Astrocyte (in vitro differentiated cells and primary cell): ENCODE measurements around the gene ALPK3. TPM values are rescaled to one million over a fixed set of nuclear protein-coding genes. Genes with fewer than 3 reads are reported as not detected.
A peak's percentile ranks its signal among the peaks of the same experiment; 100 is the strongest.
"Not testable (repeated sequence)": the region's sequence is repeated elsewhere in the genome, so short reads cannot be mapped to it uniquely, and the experiment has no call there.

Experiments used
- DNase-seq: peaks from one replicate; pipeline ENCODE4 v3.0.0-alpha.2; 2010; ENCODE audit warnings: low read depth
- FAIRE-seq: peaks from 2 replicates; lab custom pipeline; 2011; peaks lifted over from hg19 to GRCh38; lab: Jason Lieb, UNC
- H2AFZ ChIP-seq: 2 replicates; pipeline ENCODE4 v1.6.0; 2012; ENCODE audit warnings: low read depth, low read length, inconsistent platforms
- H3K27ac ChIP-seq: 2 replicates; pipeline ENCODE4 v1.5.1; 2011; ENCODE audit warnings: low read depth, low read length, inconsistent platforms
- H3K27me3 ChIP-seq: 2 replicates; pipeline ENCODE4 v1.6.0; 2011; ENCODE audit warnings: low read length, inconsistent platforms; ENCODE audit not compliant: insufficient read depth
- H3K36me3 ChIP-seq: 2 replicates; pipeline ENCODE4 v1.5.1; 2011; ENCODE audit warnings: low read length, inconsistent platforms; ENCODE audit not compliant: insufficient read depth
- H3K4me1 ChIP-seq: 2 replicates; pipeline ENCODE4 v1.5.1; 2011; ENCODE audit warnings: low read length, inconsistent platforms; ENCODE audit not compliant: insufficient read depth
- H3K4me2 ChIP-seq: 2 replicates; pipeline ENCODE4 v1.6.0; 2012; ENCODE audit warnings: low read length, inconsistent platforms
- H3K4me3 ChIP-seq: 2 replicates; pipeline ENCODE4 v1.5.1; 2011; ENCODE audit warnings: low read depth, mild to moderate bottlenecking, low read length, inconsistent platforms; ENCODE audit not compliant: insufficient read depth
- H3K79me2 ChIP-seq: 2 replicates; pipeline ENCODE4 v1.6.0; 2012; ENCODE audit warnings: mild to moderate bottlenecking, low read length, inconsistent platforms; ENCODE audit not compliant: insufficient read depth
- H3K9ac ChIP-seq: 2 replicates; pipeline ENCODE4 v1.6.0; 2012; ENCODE audit warnings: mild to moderate bottlenecking, low read length, inconsistent platforms
- H3K9me3 ChIP-seq: 2 replicates; pipeline ENCODE4 v1.5.1; 2012; ENCODE audit warnings: low read depth, mild to moderate bottlenecking, low read length, inconsistent platforms; ENCODE audit not compliant: insufficient read depth
- H4K20me1 ChIP-seq: 2 replicates; pipeline ENCODE4 v1.6.0; 2012; ENCODE audit warnings: low read length, inconsistent platforms; ENCODE audit not compliant: insufficient read depth
- H3K27ac Mint-ChIP-seq: one replicate; pipeline ENCODE4 v1.8.0; 2021; ENCODE audit warnings: mild to moderate bottlenecking, mixed read lengths; ENCODE audit not compliant: unreplicated experiment
- H3K27me3 Mint-ChIP-seq: one replicate; pipeline ENCODE4 v1.8.0; 2021; ENCODE audit warnings: low read depth, mixed read lengths; ENCODE audit not compliant: unreplicated experiment
- H3K36me3 Mint-ChIP-seq: one replicate; pipeline ENCODE4 v1.8.0; 2021; ENCODE audit warnings: low read depth, mixed read lengths; ENCODE audit not compliant: unreplicated experiment
- H3K4me1 Mint-ChIP-seq: one replicate; pipeline ENCODE4 v1.8.0; 2021; ENCODE audit warnings: low read depth, mixed read lengths; ENCODE audit not compliant: unreplicated experiment
- H3K4me3 Mint-ChIP-seq: one replicate; pipeline ENCODE4 v1.8.0; 2021; ENCODE audit warnings: mild to moderate bottlenecking, moderate library complexity, mixed read lengths; ENCODE audit not compliant: unreplicated experiment
- H3K9me3 Mint-ChIP-seq: one replicate; pipeline ENCODE4 v1.8.0; 2021; ENCODE audit warnings: mild to moderate bottlenecking, mixed read lengths; ENCODE audit not compliant: unreplicated experiment
- CTCF ChIP-seq: IDR thresholded peaks from 2 replicates; pipeline ENCODE4 v1.5.1; 2011; ENCODE audit warnings: low read depth, mild to moderate bottlenecking, inconsistent platforms, low read length, moderate library complexity; ENCODE audit not compliant: insufficient read depth
- EZH2 ChIP-seq: IDR thresholded peaks from 2 replicates; pipeline ENCODE4 v1.6.1; 2012; ENCODE audit warnings: mild to moderate bottlenecking, low read length, inconsistent platforms; ENCODE audit not compliant: insufficient read depth
- total RNA-seq: library from RNA; stranded (reverse); gene quantifications from 2 replicates; pipeline ENCODE4 v1.2.1, GENCODE V29; 2021

Gene ALPK3
- total RNA-seq, 1 donor from 2014 or later: 9.1 TPM

- no peak overlapping the region for H3K27ac Mint-ChIP-seq
- Histone ChIP-seq H3K9me3 (no peaks in the 10 kb centered on the region), H2AFZ (no peak overlapping the region), H3K27me3 (no peaks in the 10 kb centered on the region), H3K27ac (no peak overlapping the region), H4K20me1 (peaks cover 5% of the 10 kb centered on the region), H3K4me3 (no peak overlapping the region), H3K4me2 (no peak overlapping the region), H3K4me1 (no peaks in the 10 kb centered on the region), H3K36me3 (no peaks in the 10 kb centered on the region), H3K79me2 (no peaks in the 10 kb centered on the region), H3K9ac (no peak overlapping the region)
- peaks cover 12% of the 10 kb centered on the region for H3K36me3 Mint-ChIP-seq
- H3K9me3 Mint-ChIP-seq: peaks cover 19% of the 10 kb centered on the region
- H3K27me3 Mint-ChIP-seq: peaks cover 3% of the 10 kb centered on the region
- TF ChIP-seq CTCF: no peak
- no peak for TF ChIP-seq EZH2
- H3K4me1 Mint-ChIP-seq: peaks cover 15% of the 10 kb centered on the region
- no peak for FAIRE-seq
- DNase-seq: no peak
- no peak overlapping the region for H3K4me3 Mint-ChIP-seq
These were observed 25.6 kb downstream of the ALPK3 start for GRCh38 chr15:84842781-84843180.

DNA sequence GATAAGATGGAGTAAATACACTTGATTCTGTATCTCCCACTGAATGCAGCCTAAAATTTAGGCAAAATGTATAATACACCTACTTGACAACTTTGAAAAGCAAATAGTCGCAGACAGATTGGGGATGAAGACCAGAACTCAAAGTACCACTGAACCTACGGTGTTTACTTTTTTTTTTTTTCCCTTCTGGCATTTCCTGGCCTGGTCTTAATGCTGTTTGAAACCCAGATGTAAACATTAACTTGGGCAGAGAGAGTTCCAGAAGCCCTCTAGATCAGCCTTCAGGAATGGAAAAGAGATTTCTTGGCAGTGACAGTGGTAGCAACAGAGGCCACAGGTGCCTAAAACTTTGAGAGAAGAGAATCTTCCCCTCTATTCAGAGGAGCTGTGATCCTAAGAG is 27.8 kb downstream of the ALPK3 start:
- Histone ChIP-seq H3K9ac (no peak overlapping the region), H3K9me3 (no peaks in the 10 kb centered on the region), H3K4me3 (no peak overlapping the region), H3K4me2 (no peak overlapping the region), H3K27ac (no peak overlapping the region), H4K20me1 (peaks cover 5% of the 10 kb centered on the region), H2AFZ (no peak overlapping the region), H3K4me1 (no peaks in the 10 kb centered on the region), H3K27me3 (no peaks in the 10 kb centered on the region), H3K36me3 (no peaks in the 10 kb centered on the region), H3K79me2 (no peaks in the 10 kb centered on the region)
- TF ChIP-seq EZH2 (no peak), CTCF (no peak)
- Mint-ChIP-seq H3K4me3 (no peak overlapping the region), H3K9me3 (peaks cover 19% of the 10 kb centered on the region), H3K4me1 (peaks cover 15% of the 10 kb centered on the region), H3K27me3 (no peaks in the 10 kb centered on the region), H3K27ac (no peak overlapping the region), H3K36me3 (peaks cover 12% of the 10 kb centered on the region)
- DNase-seq (no peak), FAIRE-seq (no peak)

DNA sequence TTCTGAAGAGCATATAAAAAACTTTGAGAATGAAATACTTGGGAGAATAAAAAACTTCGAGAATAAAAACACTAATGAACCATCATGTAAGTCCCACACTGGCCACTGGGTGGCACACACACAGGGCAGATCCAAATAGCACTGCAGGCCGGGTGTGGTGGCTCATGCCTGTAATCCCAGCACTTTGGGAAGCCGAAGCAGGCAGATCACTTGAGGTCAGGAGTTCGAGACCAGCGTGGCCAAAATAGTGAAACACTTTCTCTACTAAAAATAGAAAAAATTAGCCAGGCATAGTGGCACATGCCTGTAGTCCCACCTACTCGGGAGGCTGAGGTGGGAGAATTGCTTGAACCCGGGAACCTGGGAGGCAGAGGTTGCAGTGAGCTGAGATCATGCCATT is 28.5 kb downstream of the ALPK3 start:
- H3K9ac ChIP-seq, H3K27me3 ChIP-seq, H2AFZ ChIP-seq, H3K4me2 ChIP-seq, H3K4me3 Mint-ChIP-seq, FAIRE-seq, H3K4me1 ChIP-seq, H3K27ac ChIP-seq, H3K4me3 ChIP-seq, H3K27me3 Mint-ChIP-seq, H3K27ac Mint-ChIP-seq, H3K9me3 ChIP-seq, H3K79me2 ChIP-seq, H3K36me3 ChIP-seq, H4K20me1 ChIP-seq: not testable (repeated sequence)
- TF ChIP-seq CTCF: peak; percentile 44
- Mint-ChIP-seq H3K4me1 (peaks cover 14% of the 10 kb centered on the region), H3K36me3 (peaks cover 12% of the 10 kb centered on the region), H3K9me3 (peaks cover 19% of the 10 kb centered on the region)
- peak; percentile 35 for DNase-seq
